HEK293 (cell line): ENCODE measurements around the gene BAG5.
A peak's percentile ranks its signal among the peaks of the same experiment; 100 is the strongest.

Experiments used
- CTCF ChIA-PET: fragments of 350-600 bp; formaldehyde crosslinking; extraction: SDS; loops from one replicate; lab custom pipeline; 2021; ENCODE audit warnings: antibody characterized with exemption; lab: Yijun Ruan, JAX
- POLR2A ChIA-PET: fragments of 300-600 bp; formaldehyde crosslinking; extraction: SDS; loops from one replicate; lab custom pipeline; 2020; ENCODE audit warnings: antibody characterized with exemption, inconsistent platforms; lab: Yijun Ruan, JAX
- H3K27ac ChIP-seq: fragments of 200-500 bp; sonication (Bioruptor generic); 2 replicates; pipeline ENCODE4 v1.5.1; 2014; ENCODE audit warnings: low read depth, low read length, control low read depth, inconsistent platforms; ENCODE audit errors: extremely low read depth
- H3K36me3 ChIP-seq, 2 experiments: fragments of 200-500 bp in 1 of 2; sonication (Bioruptor generic) in 1 of 2; 1 replicate in 1 of 2; 2 replicates in 1 of 2; pipeline ENCODE4 v1.5.1; 2014 to 2017; ENCODE audit warnings: inconsistent platforms in 2 of 2, low read length in 2 of 2; ENCODE audit not compliant: control insufficient read depth in 2 of 2, insufficient read depth in 1 of 2
- H3K4me1 ChIP-seq: fragments of 200-500 bp; sonication (Bioruptor generic); 2 replicates; pipeline ENCODE4 v1.5.1; 2014; ENCODE audit warnings: mild to moderate bottlenecking, low read length, inconsistent platforms; ENCODE audit not compliant: control insufficient read depth, insufficient read depth
- H3K4me3 ChIP-seq: 2 replicates; pipeline ENCODE4 v1.5.1; 2011; ENCODE audit warnings: low read depth, mild to moderate bottlenecking, control low read depth, low read length, moderate library complexity
- H3K9me3 ChIP-seq: fragments of 200-500 bp; sonication (Bioruptor generic); 2 replicates; pipeline ENCODE4 v1.5.1; 2014; ENCODE audit warnings: low read depth, low read length, inconsistent platforms; ENCODE audit not compliant: control insufficient read depth, insufficient read depth
- GLIS2 ChIP-seq: fragments of 450-650 bp; formaldehyde crosslinking; IDR thresholded peaks from 2 replicates; pipeline ENCODE4 v1.5.1; 2016; ENCODE audit warnings: missing biosample characterization, missing genetic modification characterization
- KLF9 ChIP-seq: fragments of 450-650 bp; formaldehyde crosslinking; IDR thresholded peaks from 2 replicates; pipeline ENCODE4 v1.5.1; 2016; ENCODE audit warnings: missing biosample characterization, missing genetic modification characterization, low read depth
- OVOL3 ChIP-seq: fragments of 450-650 bp; formaldehyde crosslinking; IDR thresholded peaks from 2 replicates; pipeline ENCODE4 v1.5.1; 2016; ENCODE audit warnings: missing biosample characterization, missing genetic modification characterization
- SCRT1 ChIP-seq: fragments of 450-650 bp; formaldehyde crosslinking; IDR thresholded peaks from 2 replicates; pipeline ENCODE4 v1.5.1; 2016; ENCODE audit warnings: missing biosample characterization, missing genetic modification characterization, borderline replicate concordance
- SP2 ChIP-seq: fragments of 450-650 bp; formaldehyde crosslinking; IDR thresholded peaks from 2 replicates; pipeline ENCODE4 v1.5.1; 2016; ENCODE audit warnings: missing biosample characterization, missing genetic modification characterization
- SP7 ChIP-seq: fragments of 450-650 bp; formaldehyde crosslinking; IDR thresholded peaks from 2 replicates; pipeline ENCODE4 v1.5.1; 2016; ENCODE audit warnings: missing biosample characterization, missing genetic modification characterization
- ZBTB21 ChIP-seq: fragments of 450-650 bp; formaldehyde crosslinking; IDR thresholded peaks from 2 replicates; pipeline ENCODE4 v1.5.1; 2017; ENCODE audit warnings: missing biosample characterization, missing genetic modification characterization
- ZNF157 ChIP-seq: fragments of 450-650 bp; formaldehyde crosslinking; IDR thresholded peaks from 2 replicates; pipeline ENCODE4 v1.5.1; 2016; ENCODE audit warnings: missing biosample characterization, missing genetic modification characterization
- ZNF175 ChIP-seq: fragments of 450-650 bp; formaldehyde crosslinking; IDR thresholded peaks from 2 replicates; pipeline ENCODE4 v1.5.1; 2016; ENCODE audit warnings: missing biosample characterization, missing genetic modification characterization
- ZNF221 ChIP-seq: fragments of 450-650 bp; formaldehyde crosslinking; IDR thresholded peaks from 2 replicates; pipeline ENCODE4 v1.5.1; 2017; ENCODE audit warnings: missing biosample characterization, missing genetic modification characterization, borderline replicate concordance
- ZNF335 ChIP-seq: fragments of 450-650 bp; formaldehyde crosslinking; conservative IDR thresholded peaks from 2 replicates; pipeline ENCODE4 v1.5.1; 2016; ENCODE audit warnings: missing biosample characterization, missing genetic modification characterization
- ZNF341 ChIP-seq: fragments of 450-650 bp; formaldehyde crosslinking; IDR thresholded peaks from 2 replicates; pipeline ENCODE4; 2016; ENCODE audit warnings: low read depth, missing biosample characterization, missing genetic modification characterization
- ZNF423 ChIP-seq: fragments of 450-650 bp; formaldehyde crosslinking; IDR thresholded peaks from 2 replicates; pipeline ENCODE4 v1.5.1; 2016; ENCODE audit warnings: missing biosample characterization, missing genetic modification characterization
- ZNF529 ChIP-seq: fragments of 450-650 bp; formaldehyde crosslinking; IDR thresholded peaks from 2 replicates; pipeline ENCODE4 v1.5.1; 2017; ENCODE audit warnings: missing genetic modification characterization, missing biosample characterization; ENCODE audit not compliant: insufficient replicate concordance
- ZNF600 ChIP-seq: fragments of 450-650 bp; formaldehyde crosslinking; IDR thresholded peaks from 2 replicates; pipeline ENCODE4 v1.5.1; 2016; ENCODE audit warnings: missing biosample characterization, missing genetic modification characterization
- ZNF629 ChIP-seq: fragments of 450-650 bp; formaldehyde crosslinking; IDR thresholded peaks from 2 replicates; pipeline ENCODE4 v1.5.1; 2017; ENCODE audit warnings: missing biosample characterization, missing genetic modification characterization
- ZXDB ChIP-seq: fragments of 450-650 bp; formaldehyde crosslinking; IDR thresholded peaks from 2 replicates; pipeline ENCODE4 v1.5.1; 2016; ENCODE audit warnings: missing biosample characterization, missing genetic modification characterization
- TF ChIP-seq, protein P1 (sequence below): fragments of 450-650 bp; IDR thresholded peaks from 2 replicates; pipeline ENCODE4 v1.5.1; 2018; ENCODE audit warnings: missing biosample characterization, mild to moderate bottlenecking, missing genetic modification characterization
- TF ChIP-seq, protein P2 (sequence below): fragments of 450-650 bp; formaldehyde crosslinking; optimal IDR thresholded peaks from 2 replicates; pipeline ENCODE3; 2016; ENCODE audit warnings: missing biosample characterization, mild to moderate bottlenecking, missing genetic modification characterization
- TF ChIP-seq, protein P3 (sequence below): fragments of 450-650 bp; formaldehyde crosslinking; IDR thresholded peaks from 2 replicates; pipeline ENCODE4 v1.5.1; 2017; ENCODE audit warnings: missing biosample characterization, missing genetic modification characterization
- TF ChIP-seq, protein P4 (sequence below): fragments of 450-650 bp; formaldehyde crosslinking; IDR thresholded peaks from 2 replicates; pipeline ENCODE4 v1.5.1; 2016; ENCODE audit warnings: missing biosample characterization, missing genetic modification characterization

The BAG5 gene

DNA sequence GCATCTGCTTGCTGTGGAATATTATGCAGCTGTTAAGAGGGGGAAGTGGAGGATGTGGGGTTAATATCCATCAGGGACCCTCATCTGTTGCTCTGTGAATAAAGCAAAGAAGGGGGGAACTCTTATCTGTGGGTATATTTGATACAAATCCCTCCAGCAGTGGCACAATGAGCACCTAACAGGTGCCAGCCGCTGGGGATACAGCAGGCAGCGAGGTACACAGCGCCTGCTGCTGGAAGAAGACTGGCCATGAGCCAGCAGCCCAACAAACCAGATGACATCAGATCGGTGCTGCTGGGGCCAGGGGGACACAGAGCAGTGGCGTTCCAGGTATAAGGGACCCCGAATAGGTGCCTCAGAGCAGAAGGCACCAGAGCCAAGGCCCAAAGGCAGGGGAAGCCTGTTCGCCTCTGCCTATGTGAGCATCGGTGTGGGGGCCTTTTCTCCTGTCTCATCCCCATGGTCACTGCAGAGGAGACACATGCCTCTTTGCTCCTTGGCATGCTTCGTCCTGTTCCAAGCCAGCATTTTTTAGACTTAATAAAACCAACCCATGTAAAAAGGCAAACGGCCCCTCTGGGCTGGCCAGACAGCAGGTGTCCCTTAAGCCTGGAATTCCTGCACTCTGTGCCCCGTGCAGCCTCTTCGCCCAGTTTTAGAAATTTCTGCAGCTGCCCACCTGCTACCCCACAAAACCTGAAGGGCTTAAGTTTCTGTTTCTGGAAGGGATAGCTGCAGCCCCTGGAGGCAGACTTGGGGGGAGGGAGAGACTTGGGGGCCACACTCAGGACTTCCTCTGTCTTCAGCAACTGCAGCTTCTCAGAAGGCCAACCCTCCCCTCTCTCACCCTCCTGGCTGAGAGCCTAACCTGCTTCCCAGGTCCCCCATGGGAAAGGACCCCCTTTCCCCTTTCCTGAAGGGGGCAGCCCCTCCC, 38.2 kb downstream of the BAG5 start (continued):
- TF ChIP-seq SCRT1: peak; percentile 62; the same call in 1 of the 2 replicates

DNA sequence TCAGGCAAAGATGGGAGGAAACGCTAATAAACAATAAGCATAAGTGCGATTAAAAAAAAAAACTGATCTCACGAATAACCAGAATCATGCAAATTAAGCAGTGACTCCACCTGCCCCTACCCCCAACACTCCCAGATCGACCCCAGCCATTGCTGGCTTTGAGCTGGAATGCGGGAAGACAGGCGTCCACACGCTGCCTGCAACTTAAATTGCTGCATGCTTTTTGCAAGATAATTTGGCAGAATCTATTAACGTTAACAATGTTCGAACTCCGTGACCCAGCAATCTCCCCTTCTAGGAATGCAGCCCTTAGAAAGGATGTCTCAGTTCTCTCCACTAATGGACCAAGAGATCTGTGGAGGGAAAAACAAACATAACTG, 38.9 kb downstream of the BAG5 start:
- Histone ChIP-seq H3K4me1 (peaks cover 27% of the 10 kb centered on the region), H3K36me3 (peaks cover 0 to 30% of the 10 kb centered on the region in 2 experiments; a peak in 1 of 3 replicates), H3K4me3 (no peak overlapping the region), H3K27ac (no peak overlapping the region), H3K9me3 (no peaks in the 10 kb centered on the region)
- CTCF ChIA-PET: interaction anchor here (0.6 to 0.7 kb wide), 3 partner anchors 37 to 544 kb away, joined by 3 to 7 read pairs (median 3); no protein-coding TSS in a partner anchor
- POLR2A ChIA-PET: interaction anchor here (0.7 to 3.3 kb wide), 4 partner anchors 11 to 132 kb away, joined by 3 to 19 read pairs (median 8); no protein-coding TSS in a partner anchor
- no peak for TF ChIP-seq OVOL3 (tag by site-specific recombination)
- peak; percentile 85 for TF ChIP-seq ZNF335
- TF ChIP-seq ZNF600 (tag by site-specific recombination): no peak
- TF ChIP-seq ZBTB21 (tag by site-specific recombination): no peak
- TF ChIP-seq SP2 (tag by site-specific recombination): no peak
- TF ChIP-seq, protein P1, sequence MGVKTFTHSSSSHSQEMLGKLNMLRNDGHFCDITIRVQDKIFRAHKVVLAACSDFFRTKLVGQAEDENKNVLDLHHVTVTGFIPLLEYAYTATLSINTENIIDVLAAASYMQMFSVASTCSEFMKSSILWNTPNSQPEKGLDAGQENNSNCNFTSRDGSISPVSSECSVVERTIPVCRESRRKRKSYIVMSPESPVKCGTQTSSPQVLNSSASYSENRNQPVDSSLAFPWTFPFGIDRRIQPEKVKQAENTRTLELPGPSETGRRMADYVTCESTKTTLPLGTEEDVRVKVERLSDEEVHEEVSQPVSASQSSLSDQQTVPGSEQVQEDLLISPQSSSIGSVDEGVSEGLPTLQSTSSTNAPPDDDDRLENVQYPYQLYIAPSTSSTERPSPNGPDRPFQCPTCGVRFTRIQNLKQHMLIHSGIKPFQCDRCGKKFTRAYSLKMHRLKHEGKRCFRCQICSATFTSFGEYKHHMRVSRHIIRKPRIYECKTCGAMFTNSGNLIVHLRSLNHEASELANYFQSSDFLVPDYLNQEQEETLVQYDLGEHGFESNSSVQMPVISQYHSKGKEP (tag by site-specific recombination): peak; percentile 88
- TF ChIP-seq ZNF175: no peak

DNA sequence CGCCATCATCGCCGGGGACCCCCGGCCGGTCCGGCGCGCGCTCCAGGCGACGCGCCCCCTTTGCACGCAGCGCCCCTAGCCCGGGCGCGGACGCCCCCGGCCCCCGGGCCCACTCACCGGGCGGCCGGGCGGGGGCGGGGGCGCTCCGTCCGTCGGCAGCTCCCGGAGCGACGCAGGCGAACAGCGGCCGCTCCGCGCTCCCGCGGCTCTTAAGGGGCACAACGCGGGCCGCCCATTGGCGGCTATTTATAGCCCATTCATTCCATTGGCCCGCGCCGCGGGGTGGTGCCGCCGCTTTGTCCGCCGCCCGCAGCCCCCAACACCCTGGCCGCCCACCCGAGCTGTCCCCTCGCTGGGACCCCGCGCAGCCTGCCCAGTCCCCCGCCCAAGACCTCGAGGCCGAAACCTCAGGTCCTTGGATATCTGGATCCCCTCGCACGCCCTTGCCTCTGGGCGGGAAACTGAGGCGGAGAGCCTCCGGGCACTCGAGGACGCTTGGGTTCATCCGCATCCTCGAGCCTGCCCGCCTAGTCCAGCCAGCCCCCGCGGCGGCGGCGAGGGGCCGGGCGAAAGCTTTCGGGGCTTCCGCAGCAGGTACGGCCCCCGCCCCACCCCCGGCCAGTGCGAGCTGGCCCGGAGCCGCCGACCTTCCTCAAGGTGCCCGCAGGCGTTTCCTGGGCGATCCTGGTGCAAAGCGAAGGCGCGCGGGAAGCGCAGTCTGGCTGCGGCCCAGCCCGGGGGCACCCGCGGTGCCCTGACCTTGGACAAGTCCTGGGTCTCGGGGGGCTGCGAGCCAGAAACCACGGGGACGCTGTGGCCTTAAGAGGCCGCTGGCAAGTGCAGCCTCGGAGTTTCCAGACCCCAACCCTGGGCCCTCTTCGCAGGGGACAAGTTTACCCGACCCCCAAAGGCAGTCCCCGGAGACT, 39.5 kb downstream of the BAG5 start, which contains the start of gene CKB:
Gene CKB, minus strand, starts transcription at position 182 of the 926 bp plus-strand sequence. CDS start 337 bp downstream, outside the sequence.
- Histone ChIP-seq H3K27ac (peak within 1 kb of the TSS; percentile 99), H3K4me3 (peak within 1 kb of the TSS; percentile 82), H3K36me3 (peaks cover 0 to 33% of the 10 kb centered on the region in 2 experiments; a peak in 1 of 3 replicates), H3K9me3 (no peaks in the 10 kb centered on the region), H3K4me1 (peaks cover 23% of the 10 kb centered on the region)
- CTCF ChIA-PET: interaction anchor here (0.6 to 0.7 kb wide), 4 partner anchors 38 to 942 kb away, joined by 3 to 5 read pairs (median 3); no protein-coding TSS in a partner anchor
- POLR2A ChIA-PET: interaction anchor here (0.7 to 3.3 kb wide), 12 partner anchors 8 to 189 kb away, joined by 3 to 19 read pairs (median 5); partner anchors contain the start of genes BAG5 and EIF5
- TF ChIP-seq, protein P2, sequence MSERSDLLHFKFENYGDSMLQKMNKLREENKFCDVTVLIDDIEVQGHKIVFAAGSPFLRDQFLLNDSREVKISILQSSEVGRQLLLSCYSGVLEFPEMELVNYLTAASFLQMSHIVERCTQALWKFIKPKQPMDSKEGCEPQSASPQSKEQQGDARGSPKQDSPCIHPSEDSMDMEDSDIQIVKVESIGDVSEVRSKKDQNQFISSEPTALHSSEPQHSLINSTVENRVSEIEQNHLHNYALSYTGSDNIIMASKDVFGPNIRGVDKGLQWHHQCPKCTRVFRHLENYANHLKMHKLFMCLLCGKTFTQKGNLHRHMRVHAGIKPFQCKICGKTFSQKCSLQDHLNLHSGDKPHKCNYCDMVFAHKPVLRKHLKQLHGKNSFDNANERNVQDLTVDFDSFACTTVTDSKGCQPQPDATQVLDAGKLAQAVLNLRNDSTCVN (tag by site-specific recombination): peak; percentile 58
- TF ChIP-seq KLF9 (tag by site-specific recombination) (0 out of 2 replicates have a peak, but pooled peaks have one; percentile 54), ZNF221 (tag by site-specific recombination) (no peak), ZNF629 (no peak), SP7 (peak; percentile 65), ZNF341 (tag by site-specific recombination) (peak; percentile 81), ZNF529 (tag by site-specific recombination) (no peak), ZNF157 (no peak), ZXDB (tag by site-specific recombination) (peak; percentile 56), GLIS2 (tag by site-specific recombination) (peak; percentile 83), ZNF423 (no peak; the same call in 1 of the 2 replicates)
- TF ChIP-seq, protein P3, sequence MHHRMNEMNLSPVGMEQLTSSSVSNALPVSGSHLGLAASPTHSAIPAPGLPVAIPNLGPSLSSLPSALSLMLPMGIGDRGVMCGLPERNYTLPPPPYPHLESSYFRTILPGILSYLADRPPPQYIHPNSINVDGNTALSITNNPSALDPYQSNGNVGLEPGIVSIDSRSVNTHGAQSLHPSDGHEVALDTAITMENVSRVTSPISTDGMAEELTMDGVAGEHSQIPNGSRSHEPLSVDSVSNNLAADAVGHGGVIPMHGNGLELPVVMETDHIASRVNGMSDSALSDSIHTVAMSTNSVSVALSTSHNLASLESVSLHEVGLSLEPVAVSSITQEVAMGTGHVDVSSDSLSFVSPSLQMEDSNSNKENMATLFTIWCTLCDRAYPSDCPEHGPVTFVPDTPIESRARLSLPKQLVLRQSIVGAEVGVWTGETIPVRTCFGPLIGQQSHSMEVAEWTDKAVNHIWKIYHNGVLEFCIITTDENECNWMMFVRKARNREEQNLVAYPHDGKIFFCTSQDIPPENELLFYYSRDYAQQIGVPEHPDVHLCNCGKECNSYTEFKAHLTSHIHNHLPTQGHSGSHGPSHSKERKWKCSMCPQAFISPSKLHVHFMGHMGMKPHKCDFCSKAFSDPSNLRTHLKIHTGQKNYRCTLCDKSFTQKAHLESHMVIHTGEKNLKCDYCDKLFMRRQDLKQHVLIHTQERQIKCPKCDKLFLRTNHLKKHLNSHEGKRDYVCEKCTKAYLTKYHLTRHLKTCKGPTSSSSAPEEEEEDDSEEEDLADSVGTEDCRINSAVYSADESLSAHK (tag by site-specific recombination): no peak
- TF ChIP-seq, protein P4, sequence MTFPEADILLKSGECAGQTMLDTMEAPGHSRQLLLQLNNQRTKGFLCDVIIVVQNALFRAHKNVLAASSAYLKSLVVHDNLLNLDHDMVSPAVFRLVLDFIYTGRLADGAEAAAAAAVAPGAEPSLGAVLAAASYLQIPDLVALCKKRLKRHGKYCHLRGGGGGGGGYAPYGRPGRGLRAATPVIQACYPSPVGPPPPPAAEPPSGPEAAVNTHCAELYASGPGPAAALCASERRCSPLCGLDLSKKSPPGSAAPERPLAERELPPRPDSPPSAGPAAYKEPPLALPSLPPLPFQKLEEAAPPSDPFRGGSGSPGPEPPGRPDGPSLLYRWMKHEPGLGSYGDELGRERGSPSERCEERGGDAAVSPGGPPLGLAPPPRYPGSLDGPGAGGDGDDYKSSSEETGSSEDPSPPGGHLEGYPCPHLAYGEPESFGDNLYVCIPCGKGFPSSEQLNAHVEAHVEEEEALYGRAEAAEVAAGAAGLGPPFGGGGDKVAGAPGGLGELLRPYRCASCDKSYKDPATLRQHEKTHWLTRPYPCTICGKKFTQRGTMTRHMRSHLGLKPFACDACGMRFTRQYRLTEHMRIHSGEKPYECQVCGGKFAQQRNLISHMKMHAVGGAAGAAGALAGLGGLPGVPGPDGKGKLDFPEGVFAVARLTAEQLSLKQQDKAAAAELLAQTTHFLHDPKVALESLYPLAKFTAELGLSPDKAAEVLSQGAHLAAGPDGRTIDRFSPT (tag by site-specific recombination): peak; percentile 72; the same call in 1 of the 2 replicates
